GM18499 (cell line): ENCODE data around the gene YIPF1.
A peak's percentile ranks its signal among the peaks of the same experiment; 100 is the strongest.

Experiments used
- ATAC-seq: cut with Tn5 transposase; IDR thresholded peaks from one replicate; pipeline ENCODE4 v1.9.1; 2021; ENCODE audit warnings: moderate number of reproducible peaks; ENCODE audit not compliant: insufficient read depth, unreplicated experiment

Gene YIPF1

GRCh38 chr1:53889304-53890298 is at the start of gene YIPF1:
YIPF1 (minus strand) TSS chr1:53889797; CDS start chr1:53888937, 860 bp downstream.
- ATAC-seq = peak; percentile 56

- ATAC-seq = no peak
Measured at GRCh38 chr1:53938136-53938830, 48.7 kb upstream of the YIPF1 start.

GRCh38 chr1:53936430-53936829 is 46.8 kb upstream of the YIPF1 start:
- ATAC-seq = no peak

GRCh38 chr1:53934170-53934765 is 44.7 kb upstream of the YIPF1 start:
- no peak for ATAC-seq

- ATAC-seq = no peak
Measured at GRCh38 chr1:53931523-53931922, 41.9 kb upstream of the YIPF1 start.

- ATAC-seq = no peak
Measured at GRCh38 chr1:53930932-53931331, 41.3 kb upstream of the YIPF1 start.

GRCh38 chr1:53929246-53929960 is 39.8 kb upstream of the YIPF1 start:
- ATAC-seq = no peak

- ATAC-seq = no peak
Measured at GRCh38 chr1:53927376-53927881, 37.8 kb upstream of the YIPF1 start.

GRCh38 chr1:53919675-53920066 is 30.1 kb upstream of the YIPF1 start:
- ATAC-seq = no peak

- ATAC-seq = no peak
Measured at GRCh38 chr1:53918343-53918742, 28.7 kb upstream of the YIPF1 start.

GRCh38 chr1:53913352-53914033 is 23.9 kb upstream of the YIPF1 start:
- no peak for ATAC-seq

GRCh38 chr1:53911442-53911841 is 21.8 kb upstream of the YIPF1 start:
- no peak for ATAC-seq

GRCh38 chr1:53909946-53910345 is 20.3 kb upstream of the YIPF1 start:
- ATAC-seq = no peak

- ATAC-seq = no peak
Measured at GRCh38 chr1:53906121-53906520, 16.5 kb upstream of the YIPF1 start.

GRCh38 chr1:53905509-53905908 is 15.9 kb upstream of the YIPF1 start:
- ATAC-seq = no peak

- ATAC-seq = no peak
Measured at GRCh38 chr1:53902235-53903138, 12.9 kb upstream of the YIPF1 start.

GRCh38 chr1:53899708-53900107 is 10.1 kb upstream of the YIPF1 start:
- no peak for ATAC-seq

- ATAC-seq = no peak
Measured at GRCh38 chr1:53899206-53899628, 9.6 kb upstream of the YIPF1 start.
